Measurements from ENCODE around the gene MCUR1.
"Not testable (repeated sequence)": the region's sequence is repeated elsewhere in the genome, so short reads cannot be mapped to it uniquely, and the experiment has no call there.

MCUR1 gene, protein sequence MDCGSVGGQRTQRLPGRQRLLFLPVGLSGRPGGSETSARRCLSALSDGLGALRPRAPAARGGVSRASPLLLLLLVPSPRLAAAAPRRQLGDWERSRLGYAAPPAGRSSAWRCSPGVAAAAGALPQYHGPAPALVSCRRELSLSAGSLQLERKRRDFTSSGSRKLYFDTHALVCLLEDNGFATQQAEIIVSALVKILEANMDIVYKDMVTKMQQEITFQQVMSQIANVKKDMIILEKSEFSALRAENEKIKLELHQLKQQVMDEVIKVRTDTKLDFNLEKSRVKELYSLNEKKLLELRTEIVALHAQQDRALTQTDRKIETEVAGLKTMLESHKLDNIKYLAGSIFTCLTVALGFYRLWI

DNA sequence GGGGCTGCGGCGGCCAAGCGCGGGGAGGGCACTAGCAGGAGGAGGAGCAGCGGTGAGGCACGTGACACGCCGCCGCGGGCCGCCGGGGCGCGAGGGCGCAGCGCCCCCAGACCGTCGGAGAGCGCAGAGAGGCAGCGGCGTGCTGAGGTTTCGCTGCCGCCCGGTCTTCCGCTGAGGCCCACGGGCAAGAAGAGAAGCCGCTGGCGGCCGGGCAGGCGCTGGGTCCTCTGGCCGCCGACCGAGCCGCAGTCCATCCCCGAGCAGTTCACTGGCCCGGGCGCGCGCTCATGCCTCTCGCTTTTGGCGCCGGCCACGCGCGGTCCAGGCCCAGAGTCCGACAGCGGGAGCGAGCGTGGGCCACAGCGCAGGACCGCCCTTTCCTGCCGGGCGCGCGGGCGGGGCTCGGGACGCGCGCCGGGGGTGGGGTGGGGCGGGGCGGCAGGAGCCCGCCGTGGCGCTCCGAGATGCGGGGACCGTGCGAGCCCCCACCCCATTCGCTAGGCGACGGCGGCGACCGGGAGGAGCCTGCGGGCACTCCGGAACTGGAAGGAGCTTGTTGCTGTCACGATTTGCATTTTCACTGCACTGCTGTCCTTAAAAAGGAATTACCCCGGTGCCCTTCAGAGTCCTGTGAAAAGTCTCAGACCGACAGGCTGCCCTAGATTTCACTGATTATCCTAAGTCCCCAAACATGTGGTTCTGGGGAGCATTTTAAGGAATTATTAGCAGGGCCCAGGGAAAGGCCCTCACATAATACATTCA is at the start of gene MCUR1:
TSS of gene MCUR1 (minus strand) at position 382 of the 762 bp plus-strand sequence. CDS start at position 254, 128 bp downstream.
- peak; percentile 89 for DNase-seq (ENCODE audit: low spot score)

DNA sequence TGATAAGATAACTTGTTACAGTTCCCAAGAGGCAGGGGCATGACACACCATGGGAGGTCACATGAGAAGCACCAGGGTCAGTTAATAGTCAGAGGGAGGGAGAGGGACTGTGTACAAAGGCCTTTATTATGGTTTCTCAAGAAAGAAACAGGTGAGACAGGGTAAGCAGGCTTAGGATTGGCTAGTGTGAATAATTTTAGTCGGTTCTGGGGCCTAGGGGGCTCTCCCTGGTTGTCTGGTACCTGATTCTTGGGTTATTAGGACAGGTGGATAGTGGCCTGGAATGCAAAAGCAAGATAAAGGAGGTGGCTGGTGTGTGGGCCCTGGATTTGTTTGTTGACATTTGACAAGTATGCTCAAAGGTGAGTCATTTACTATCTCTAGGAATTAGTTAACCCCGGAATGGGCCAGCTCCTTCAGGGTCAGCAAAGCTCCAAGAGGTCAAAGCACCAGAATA is 49.4 kb upstream of the MCUR1 start:
- DNase-seq (ENCODE audit: low spot score) = no peak

DNA sequence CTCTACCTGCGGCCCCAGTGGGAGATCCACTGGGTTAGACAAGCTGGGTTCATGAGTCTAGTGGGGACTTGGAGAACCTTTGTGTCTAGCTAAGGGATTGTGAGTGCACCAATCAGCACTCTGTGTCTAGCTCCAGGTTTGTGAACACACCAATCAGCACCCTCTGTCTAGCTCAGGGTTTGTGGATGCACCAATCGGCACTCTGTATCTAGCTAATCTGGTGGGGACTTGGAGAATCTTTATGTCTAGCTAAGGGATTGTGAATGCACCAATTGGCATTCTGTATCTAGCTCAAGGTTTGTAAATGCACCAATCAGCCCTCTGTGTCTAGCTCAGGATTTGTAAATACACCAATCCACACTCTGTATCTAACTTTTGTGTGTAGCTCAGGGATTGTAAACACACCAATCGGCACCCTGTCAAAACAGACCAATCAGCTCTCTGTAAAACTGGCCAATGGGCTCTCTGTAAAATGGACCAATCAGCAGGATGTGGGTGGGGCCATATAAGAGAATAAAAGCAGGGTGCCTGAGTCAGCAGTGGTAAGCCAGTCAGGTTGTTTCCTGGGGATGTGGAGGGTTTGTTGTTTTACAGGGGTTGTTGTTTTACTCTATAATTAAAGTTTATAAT is 46.3 kb upstream of the MCUR1 start:
- DNase-seq (ENCODE audit: low spot score) = not testable (repeated sequence)

DNA sequence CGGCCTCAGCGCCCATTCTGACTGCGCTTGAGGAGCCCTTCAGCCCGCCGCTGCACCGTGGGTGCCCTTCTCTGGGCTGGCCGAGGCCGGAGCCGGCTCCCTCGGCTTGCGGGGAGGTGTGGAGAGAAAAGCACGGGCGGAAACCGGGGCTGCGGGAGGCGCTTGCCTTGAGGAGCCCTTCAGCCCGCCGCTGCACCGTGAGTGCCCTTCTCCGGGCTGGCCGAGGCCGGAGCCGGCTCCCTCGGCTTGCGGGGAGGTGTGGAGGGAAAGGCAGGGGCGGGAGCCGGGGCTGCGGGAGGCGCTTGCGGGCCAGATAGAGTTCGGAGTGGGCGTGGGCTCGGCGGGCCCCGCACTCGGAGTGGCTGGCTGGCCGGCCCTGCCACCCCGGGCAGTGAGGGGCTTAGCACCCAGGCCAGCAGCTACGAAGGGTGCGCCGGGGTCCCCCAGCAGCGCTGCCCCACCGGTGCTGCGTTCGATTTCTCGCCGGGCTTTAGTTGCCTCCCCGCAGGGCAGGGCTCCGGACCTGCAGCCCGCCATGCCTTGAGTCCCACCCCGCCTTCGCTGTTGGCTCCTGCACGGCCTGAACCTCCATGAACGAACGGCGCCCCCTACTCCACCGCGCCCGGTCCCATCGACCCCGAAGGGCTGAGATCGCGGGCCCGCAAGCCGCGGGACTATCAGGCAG is 45.7 kb upstream of the MCUR1 start:
- no peak for DNase-seq (ENCODE audit: low spot score)

DNA sequence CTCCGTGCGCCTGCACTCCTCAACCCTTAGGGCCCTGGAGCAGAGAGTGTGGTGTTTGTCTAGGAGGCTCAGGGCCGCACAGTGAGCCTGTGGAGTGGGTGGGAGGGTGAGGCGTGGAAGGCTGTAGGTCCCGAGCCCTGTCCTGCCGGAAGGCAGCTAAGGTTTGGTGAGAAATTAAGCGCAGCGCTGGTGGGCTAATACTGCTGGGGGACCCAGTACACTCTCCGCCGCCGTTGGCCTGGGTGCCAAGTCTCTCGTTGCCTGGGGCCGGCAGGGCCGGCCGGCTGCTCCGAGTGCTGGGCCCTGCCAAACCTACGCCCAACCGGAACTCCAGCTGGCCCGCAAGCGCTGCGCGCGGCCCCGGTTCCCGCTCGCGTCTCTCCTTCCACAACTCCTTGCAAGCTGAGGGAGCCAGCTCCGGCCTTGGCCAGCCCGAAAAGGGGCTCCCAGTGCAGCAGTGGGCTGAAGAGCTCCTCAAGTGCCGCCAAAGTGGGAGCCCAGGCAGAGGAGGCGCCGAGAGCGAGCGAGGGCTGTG is 40.4 kb upstream of the MCUR1 start:
- no peak for DNase-seq (ENCODE audit: low spot score)

DNA sequence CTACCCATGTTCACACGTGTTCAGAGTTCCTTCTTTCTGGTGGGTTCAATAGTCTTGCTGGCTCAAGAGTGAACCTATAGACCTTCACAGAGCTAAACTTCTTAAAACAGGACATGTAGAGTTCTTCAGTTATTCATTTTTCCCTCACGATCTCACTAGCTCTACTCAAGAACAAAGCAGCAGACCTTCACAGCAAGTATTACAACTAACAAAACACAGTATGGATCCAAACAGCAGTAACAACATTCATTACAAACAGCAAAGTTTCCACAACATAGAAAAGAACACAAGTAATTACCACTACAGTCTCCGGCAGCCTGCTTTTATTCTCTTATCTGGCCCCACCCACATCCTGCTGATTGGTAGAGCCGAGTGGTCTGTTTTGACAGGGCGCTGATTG is 39.5 kb upstream of the MCUR1 start:
- no peak for DNase-seq (ENCODE audit: low spot score)

DNA sequence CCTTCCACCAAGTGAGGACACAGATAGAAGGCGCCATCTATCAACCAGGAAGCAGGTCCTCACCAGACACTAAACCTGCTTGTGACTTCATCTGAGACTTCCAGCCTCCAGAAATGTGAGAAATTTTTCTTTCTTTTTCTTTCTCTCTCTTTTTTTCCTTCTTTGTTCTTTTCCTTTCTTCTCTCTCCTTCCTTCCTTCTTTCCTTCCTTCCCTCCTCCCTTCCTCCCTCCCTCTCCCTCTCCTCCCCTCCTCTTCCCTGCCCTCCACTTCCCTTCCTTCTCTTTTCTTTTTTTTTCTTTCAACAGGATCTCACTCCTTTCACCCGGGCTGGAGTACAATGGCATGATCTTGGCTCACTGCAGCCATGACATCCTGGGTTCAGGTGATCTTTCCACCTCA is 37.4 kb upstream of the MCUR1 start:
- no peak for DNase-seq (ENCODE audit: low spot score)

DNA sequence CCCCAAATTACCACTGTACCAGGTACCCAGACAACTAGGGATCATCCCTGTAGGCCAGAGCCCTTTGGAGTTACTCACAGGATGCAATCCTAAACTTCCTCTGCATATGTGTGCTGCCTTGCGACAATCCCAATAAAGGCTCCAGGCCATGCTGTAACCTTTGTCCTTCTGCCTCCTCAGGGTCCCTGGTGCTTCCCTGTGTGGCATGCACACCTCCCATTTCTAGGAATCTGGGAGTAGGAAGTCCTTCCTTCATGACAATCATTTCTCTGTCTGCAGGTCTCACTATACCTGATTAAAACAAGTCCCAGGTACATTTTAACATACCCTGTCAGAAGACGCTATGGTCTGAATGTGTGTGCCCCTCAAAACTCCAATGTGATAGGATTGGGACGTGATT is 37.0 kb upstream of the MCUR1 start:
- no peak for DNase-seq (ENCODE audit: low spot score)

DNA sequence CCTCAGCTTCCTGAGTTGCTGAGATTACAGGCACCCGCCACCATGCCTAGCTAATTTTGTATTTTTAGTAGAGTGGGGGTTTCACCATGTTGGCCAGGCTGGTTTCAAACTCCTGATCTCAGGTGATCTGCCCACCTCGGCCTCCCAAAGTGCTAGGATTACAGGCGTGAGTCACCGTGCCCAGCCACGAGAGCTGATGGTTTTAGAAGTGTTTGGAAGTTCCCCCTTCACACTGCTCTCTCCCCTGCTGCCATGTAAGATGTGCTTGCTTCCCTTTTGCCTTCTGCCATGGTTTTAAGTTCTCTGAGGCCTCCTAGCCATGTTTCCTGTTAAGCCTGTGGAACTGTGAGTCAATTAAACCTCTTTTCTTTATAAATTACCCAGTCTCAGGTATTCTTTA is 36.3 kb upstream of the MCUR1 start:
- DNase-seq (ENCODE audit: low spot score) = not testable (repeated sequence)

DNA sequence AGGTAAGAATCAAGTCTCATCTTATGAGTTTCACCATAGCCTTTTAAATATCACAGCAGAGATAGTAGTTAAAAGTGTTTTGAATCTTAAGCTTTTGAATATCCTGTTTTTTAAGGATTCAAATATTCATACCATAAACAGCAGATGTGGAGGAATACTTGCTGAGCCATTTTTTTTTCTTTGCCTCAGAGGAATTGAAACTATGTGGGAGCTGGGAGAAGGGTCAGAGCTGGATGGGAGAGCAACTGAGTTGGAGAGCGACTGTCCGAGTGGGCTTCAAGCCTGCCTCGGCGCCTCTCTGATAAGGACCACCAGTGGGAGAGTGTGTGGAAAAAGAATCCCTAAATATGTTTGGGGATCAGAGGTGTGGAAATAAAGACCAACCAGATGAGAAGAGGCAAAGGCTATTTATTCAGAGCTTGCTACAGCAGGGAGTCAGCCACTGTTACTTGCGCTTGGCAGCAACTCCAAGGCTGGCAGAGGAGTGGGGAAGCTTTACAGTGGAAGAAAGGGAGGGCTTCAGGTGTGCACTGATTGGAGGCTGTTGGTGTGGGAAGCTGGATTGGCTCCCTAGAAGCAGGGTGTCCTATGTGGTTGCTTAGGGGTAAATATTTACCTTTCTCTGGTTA is 34.3 kb upstream of the MCUR1 start:
- DNase-seq (ENCODE audit: low spot score) = no peak

DNA sequence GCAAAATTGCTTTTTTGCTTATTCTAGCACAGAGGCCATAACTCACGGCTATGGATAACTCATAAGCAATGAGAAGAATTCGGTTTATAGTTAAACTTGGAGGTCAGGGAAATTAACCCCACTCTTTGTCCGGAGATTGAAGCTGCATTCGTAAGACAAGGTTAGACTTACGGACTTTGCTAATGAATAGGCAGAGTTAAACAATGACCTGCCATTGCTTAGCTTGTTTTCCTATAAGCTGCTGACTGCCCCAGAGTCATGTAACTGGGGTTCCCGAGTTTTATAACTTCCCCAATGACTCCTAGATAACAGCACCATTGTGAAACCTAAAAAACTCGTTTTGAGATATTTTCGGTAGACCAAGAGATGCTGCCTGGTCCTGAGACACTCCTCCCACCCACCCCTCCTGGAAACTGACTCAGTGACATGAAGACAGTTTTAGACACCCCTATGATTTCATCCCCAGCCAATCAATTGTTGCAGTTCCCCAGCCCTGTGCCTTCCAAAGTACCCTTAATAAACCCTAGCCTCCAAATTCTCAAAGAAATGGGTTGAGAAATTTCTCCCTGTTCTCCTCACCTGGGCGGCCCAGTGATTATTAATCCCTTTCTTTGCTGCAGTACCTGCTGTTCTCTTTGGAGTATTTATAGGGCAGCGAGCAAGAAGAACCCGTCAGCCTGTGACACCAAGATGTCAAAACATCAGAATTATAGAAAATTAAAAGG is 33.1 kb upstream of the MCUR1 start:
- no peak for DNase-seq (ENCODE audit: low spot score)

DNA sequence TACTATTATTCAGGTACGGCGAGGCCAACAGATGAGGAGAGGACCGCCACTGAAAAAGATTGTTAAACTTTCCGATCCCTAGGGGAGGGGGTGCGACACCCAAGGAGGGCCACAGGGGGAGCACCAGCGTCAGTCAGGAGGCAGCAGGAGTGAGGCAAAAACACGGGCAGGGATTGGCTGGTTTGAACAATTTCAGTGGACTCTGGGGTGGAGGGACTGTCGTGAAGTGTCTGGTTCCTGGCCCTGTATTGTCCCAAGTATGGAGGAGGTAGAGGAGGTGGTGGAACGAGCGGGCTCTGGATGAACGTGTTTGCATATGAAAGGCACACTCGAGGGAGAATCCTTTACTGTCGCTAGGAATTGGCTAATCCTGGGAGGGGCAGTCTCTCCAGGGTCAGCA is 32.5 kb upstream of the MCUR1 start:
- no peak for DNase-seq (ENCODE audit: low spot score)

DNA sequence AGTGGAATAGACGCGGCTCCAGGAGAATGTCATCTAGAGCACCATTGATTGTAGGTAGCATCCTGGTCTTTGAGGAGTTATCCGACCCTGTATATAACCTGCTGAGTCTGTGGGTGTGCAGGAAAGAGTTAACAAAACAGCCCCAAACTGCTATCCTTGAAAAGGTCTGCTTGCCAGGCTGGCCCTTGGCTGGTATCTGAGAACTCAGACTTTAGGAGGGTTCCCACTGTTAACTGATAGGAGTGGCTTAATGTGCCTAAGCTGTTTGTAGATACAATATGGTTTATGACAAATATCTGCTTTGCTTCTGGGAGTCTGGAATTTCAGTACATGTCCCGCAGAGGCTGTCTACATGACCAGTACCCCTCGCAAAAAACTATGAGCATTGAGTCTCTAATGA is 27.6 kb upstream of the MCUR1 start:
- no peak for DNase-seq (ENCODE audit: low spot score)

DNA sequence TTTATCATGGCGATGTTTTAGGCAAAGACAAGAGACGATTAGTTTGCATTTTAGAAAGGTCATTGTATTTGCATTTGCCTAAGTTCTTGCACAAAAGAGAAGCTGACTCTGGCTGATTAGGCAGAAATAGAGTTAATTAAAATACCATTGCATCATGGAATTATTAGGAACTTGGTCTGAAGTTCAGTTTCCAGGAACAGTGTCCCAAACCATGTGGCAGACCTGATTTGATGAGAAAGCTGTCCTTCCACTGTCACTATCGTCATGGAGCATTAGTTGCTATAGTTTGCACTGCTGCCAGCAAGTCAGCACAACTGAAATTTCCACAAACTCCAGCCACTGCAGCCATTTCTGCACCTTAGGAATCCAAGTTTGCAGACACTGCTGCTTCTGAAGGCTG is 24.3 kb upstream of the MCUR1 start:
- DNase-seq (ENCODE audit: low spot score) = no peak

DNA sequence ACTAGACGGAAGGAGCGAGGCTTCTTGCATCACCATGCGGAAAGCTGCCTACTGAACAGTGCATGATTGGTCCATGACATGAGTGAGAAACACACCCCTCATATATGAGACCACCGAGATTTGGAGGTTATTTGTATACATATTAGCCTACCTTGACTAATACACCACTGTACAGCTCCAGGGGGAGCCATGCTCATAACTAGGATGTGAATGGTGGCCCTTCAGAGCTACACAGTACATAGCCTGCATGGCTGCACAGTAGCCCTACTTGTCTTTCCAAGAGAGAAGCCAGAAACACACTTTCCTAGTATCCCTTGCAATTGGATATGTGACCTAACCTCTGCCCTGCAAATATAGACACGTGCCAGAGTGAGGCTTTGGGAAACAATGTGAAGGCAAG is 21.8 kb upstream of the MCUR1 start:
- DNase-seq (ENCODE audit: low spot score) = no peak

DNA sequence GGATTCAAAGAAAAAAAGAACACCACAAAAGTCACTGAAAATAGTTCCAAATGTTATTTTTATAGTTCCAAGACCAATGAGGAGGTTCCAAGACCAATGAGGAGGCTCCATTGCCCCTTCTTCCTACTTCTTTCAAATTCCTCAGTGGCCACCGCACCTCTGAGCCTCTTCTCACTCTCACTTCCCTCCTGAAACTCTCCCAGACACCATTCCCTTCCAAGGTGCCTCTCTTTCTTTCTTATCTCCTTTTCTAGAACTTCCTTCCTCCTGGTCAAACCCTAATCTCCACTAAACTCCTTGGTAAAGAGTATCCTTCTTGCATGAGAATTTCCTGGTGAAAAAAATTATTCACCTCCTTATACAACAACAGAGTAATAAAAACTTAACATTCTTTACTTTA is 20.4 kb upstream of the MCUR1 start:
- no peak for DNase-seq (ENCODE audit: low spot score)

DNA sequence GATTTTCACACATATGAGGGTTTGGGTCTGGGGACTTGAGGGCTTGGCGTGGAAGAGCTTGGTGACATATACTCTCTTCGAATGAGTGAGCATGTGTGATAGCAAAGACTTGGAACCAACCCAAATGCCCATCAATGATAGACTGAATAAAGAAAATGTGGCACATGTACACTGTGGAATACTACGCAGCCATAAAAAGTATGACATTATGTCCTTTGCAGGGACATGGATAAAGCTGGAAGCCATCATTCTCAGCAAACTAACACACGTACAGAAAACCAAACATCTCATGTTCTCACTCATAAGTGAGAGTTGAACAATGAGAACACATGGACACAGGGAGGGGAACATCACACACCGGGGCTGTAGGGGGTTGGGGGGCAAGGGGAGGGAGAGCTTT is 19.7 kb upstream of the MCUR1 start:
- not testable (repeated sequence) for DNase-seq (ENCODE audit: low spot score)

DNA sequence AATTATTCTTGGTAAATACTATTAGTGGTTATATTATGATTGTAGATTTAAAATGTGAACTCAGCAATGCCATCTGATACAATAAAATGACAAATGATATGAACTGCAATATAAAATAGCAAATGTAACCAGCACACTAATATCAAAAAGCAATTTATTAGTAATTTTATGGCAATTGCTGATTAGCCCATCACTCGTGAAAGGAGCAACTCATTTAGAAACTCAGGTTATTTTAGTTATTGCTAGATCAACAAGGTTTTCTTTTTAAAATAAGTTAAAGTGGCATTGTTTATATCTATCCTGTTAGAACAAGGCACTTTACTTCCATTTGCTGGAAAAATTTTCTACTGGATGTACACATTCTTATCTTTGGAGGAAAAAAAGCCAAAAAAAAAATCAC is 18.4 kb upstream of the MCUR1 start:
- DNase-seq (ENCODE audit: low spot score) = no peak

DNA sequence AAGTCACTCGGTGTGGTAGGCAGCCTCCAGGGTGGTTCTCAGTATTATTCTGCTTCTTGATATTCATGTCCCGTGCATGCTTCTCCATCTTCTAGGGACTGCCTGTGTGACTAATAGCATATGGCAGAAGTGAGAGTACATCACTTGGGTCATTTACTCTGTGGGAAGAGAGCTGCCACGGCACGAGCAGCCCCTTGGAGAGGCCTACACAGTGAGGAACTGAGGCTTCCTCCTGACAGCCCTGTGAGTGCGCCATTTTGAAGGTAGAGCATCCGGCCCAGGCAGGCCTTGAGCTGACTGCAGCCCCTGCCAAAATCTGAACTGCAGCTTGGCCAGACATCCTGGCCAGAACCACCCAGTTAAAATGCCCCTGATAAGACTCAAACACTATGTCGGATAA is 17.3 kb upstream of the MCUR1 start:
- DNase-seq (ENCODE audit: low spot score) = no peak

DNA sequence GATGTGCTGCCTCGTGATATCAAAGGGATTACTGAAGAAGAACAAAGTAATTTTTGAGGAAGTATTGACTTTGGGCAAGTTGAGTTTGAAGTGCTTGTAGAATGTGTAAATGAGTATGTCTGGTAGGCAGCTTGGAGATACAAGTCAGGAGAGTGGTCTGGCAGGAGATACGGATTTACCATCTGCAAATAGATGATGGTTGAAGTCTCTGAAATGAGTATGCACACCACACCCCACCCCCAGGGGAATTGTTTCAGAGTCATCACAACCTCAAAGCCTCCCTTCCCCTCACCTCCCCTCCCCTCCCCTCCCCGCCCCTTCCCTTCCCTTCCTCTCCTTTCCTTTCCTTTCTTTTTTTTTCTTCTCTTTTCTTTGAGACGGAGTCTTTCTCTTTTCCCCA is 16.4 kb upstream of the MCUR1 start:
- DNase-seq (ENCODE audit: low spot score) = no peak

DNA sequence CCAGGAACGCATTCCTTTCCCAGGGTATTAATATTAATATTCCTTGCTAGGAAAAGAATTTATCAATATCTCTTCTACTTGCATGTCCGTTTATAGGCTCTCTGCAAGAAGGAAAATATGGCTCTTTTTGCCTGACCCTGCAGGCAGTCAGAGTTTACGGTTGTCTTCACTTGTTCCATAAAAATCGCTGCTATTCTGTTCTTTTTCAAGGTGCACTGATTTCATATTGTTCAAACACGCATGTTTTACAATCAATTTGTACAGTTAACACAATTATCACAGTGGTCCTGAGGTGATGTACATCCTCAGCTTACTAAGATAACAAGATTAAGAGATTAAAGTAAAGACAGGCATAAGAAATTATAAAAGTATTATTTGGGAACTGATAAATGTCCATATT is 15.1 kb upstream of the MCUR1 start:
- DNase-seq (ENCODE audit: low spot score) = not testable (repeated sequence)
